Spinal cord (tissue), 10 donors: Measurements from ENCODE around the gene REPS2. TPM values are rescaled to one million over a fixed set of nuclear protein-coding genes. Genes with fewer than 3 reads are reported as not detected.

ENCODE experiments used
- DNase-seq, 6 donors: peaks; one replicate each; pipeline versions ENCODE4 v3.0.0 to v3.0.0-alpha.2; 2013 to 2015; ENCODE audit warnings: low spot score in 6 of 6, low read depth in 4 of 6
- H3K27ac ChIP-seq: one replicate; pipeline ENCODE4 v1.5.1; 2013; ENCODE audit warnings: low read depth, low read length, control low read depth
- H3K27me3 ChIP-seq: one replicate; pipeline ENCODE4 v1.6.1; 2013; ENCODE audit warnings: low read length; ENCODE audit not compliant: control insufficient read depth, insufficient read depth
- H3K36me3 ChIP-seq: one replicate; pipeline ENCODE4 v1.6.1; 2013; ENCODE audit warnings: low read length; ENCODE audit not compliant: control insufficient read depth, insufficient read depth
- H3K4me1 ChIP-seq: one replicate; pipeline ENCODE4 v1.6.1; 2013; ENCODE audit warnings: low read length; ENCODE audit not compliant: control insufficient read depth, insufficient read depth
- H3K4me3 ChIP-seq: one replicate; pipeline ENCODE4 v1.5.1; 2013; ENCODE audit warnings: low read depth, low read length, control low read depth
- H3K9me3 ChIP-seq: one replicate; pipeline ENCODE4 v1.6.1; 2013; ENCODE audit warnings: low read length; ENCODE audit not compliant: control insufficient read depth, insufficient read depth
- WGBS: methylation state at CpG from one replicate; pipeline ENCODE4 v1.1.5; 2013; ENCODE audit warnings: missing lambda C conversion rate; ENCODE audit not compliant: insufficient coverage; 5-methylcytosine and 5-hydroxymethylcytosine counted together
- polyA plus RNA-seq, 2 donors: library from polyadenylated mRNA; unstranded; fragments of 120-200 nt; gene quantifications; one replicate each; pipeline ENCODE4 v1.2.1, GENCODE V29; 2013; ENCODE audit not compliant: insufficient read length in 2 of 2
- total RNA-seq, 2 donors: library from RNA; depleted of rRNA in 1 of 2; stranded (reverse); fragments of 120-200 nt in 1 of 2; fragments of >200 nt in 1 of 2; gene quantifications; one replicate each; pipeline versions ENCODE4 v1.2.3 to v1.2.4, GENCODE V29; 2013 to 2014
- donor health status: healthy.

The REPS2 gene
- total and polyA plus RNA-seq, 4 donors, result 13.4 to 61.1 (median 26.1) TPM

- H3K27me3 ChIP-seq, result peaks cover 16% of the 10 kb centered on the region
- no peak overlapping the region for H3K27ac ChIP-seq
- no peak for DNase-seq
- no peaks in the 10 kb centered on the region for H3K9me3 ChIP-seq
- H3K4me1 ChIP-seq, result no peaks in the 10 kb centered on the region
- H3K36me3 ChIP-seq, result no peaks in the 10 kb centered on the region
- WGBS, result no CpG with 5 or more reads among the region's 3 CpGs
- H3K4me3 ChIP-seq, result no peak overlapping the region
Observed at GRCh38 chrX:16923157-16923556, 23.3 kb upstream of the REPS2 start.

DNA sequence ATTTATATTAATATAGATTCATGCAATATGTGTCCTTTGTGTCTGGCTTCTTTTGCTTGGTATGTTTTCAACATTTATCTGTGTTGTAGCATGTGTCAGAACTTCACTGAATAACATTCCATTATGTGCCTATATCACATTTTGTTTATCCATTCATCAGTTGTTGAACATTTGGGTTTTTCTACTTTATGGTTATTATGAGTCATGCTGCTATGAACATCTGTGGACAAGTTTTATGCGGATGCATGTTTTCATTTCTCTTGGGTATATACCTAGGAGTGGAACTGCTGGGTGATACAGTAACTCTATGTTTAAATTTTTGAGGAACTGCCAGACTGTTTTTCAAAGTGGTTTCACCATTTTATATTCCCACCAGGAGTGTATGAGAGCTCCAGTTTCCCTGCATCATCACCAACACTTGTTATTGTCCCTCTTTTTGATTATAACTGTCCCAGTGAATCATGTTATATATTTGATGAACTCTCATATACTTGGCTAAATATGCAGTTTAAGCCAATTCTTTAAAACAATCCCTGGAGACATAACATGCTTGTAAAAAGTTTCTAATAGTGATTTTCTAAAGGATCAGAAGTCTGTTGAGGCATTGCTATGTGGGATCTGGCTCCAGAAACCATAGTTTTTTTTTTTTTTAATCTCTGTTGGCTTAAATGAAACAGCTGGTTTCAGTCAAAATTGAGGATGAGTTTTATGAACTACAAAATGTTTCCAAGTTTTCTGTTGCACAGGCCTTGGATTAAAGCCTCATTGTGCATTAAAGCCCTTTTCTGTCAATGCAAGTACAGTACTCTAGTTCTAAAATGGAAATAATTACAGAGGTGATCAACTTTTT is 21.6 kb upstream of the REPS2 start:
- WGBS, result no CpG with 5 or more reads among the region's 1 CpG
- DNase-seq, result no peak

DNA sequence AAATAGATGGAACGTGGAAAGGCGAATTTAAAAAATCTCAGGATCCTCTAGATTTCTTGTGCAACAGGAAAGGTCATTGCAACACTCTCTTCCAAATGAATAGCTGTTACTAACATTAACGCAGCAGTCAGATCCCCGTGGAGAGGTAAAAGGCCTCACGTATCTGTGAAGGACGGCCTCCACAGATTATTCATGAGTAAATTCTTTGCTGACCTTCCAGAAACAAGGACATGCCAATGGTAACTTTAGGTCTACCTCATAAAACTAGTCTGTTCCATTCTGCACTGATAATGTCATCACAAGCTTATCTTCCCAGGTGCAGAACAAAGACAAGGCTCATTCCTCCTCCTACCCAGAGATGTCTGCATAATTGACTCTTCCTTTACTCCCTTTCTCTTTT is 16.1 kb upstream of the REPS2 start:
- no peak overlapping the region for H3K4me3 ChIP-seq
- peaks cover 12% of the 10 kb centered on the region for H3K27me3 ChIP-seq
- no peaks in the 10 kb centered on the region for H3K9me3 ChIP-seq
- 50% methylated on average over 4 of the region's 6 CpGs for WGBS
- no peaks in the 10 kb centered on the region for H3K36me3 ChIP-seq
- H3K27ac ChIP-seq, result no peak overlapping the region
- H3K4me1 ChIP-seq, result no peaks in the 10 kb centered on the region
- peak in 1 of 6 donors; percentile 9 for DNase-seq

More for the DNA sequence above, 21.6 kb upstream of the REPS2 start:
- Histone ChIP-seq H3K4me1 (no peaks in the 10 kb centered on the region), H3K36me3 (no peaks in the 10 kb centered on the region), H3K9me3 (no peaks in the 10 kb centered on the region), H3K27me3 (peaks cover 5% of the 10 kb centered on the region), H3K4me3 (no peak overlapping the region), H3K27ac (no peak overlapping the region)

DNA sequence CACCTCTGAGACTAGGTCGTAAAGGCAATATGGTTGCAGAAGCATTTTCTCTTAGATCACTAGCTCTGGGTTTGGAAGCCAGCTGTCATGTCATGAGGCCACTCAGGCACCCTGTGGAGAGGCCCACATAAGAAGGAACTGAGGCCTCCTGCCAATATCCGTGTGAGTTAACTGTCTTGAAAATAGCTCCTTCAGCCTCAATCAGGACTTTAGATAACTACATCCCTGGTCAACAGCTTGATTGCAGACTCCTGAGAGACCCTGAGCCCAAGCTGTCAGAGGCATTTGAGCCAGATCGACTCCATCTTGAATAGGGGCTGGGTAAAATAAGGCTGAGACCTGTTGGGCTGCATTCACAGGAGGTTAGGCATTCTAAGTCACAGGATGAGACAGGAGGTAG is 15.1 kb upstream of the REPS2 start:
- peak in 1 of 6 donors; percentile 37 for DNase-seq
- WGBS, result 38% methylated on average over 3 of the region's 3 CpGs
- Histone ChIP-seq H3K4me3 (no peak overlapping the region), H3K27ac (no peak overlapping the region), H3K4me1 (no peaks in the 10 kb centered on the region), H3K27me3 (peaks cover 13% of the 10 kb centered on the region), H3K9me3 (no peaks in the 10 kb centered on the region), H3K36me3 (no peaks in the 10 kb centered on the region)

- no peaks in the 10 kb centered on the region for H3K9me3 ChIP-seq
- no peak for DNase-seq
- no CpG with 5 or more reads among the region's 3 CpGs for WGBS
- no peaks in the 10 kb centered on the region for H3K36me3 ChIP-seq
- H3K4me1 ChIP-seq, result no peaks in the 10 kb centered on the region
- H3K4me3 ChIP-seq, result no peak overlapping the region
- peaks cover 13% of the 10 kb centered on the region for H3K27me3 ChIP-seq
- H3K27ac ChIP-seq, result no peak overlapping the region
Observed at GRCh38 chrX:16931855-16932575, 14.4 kb upstream of the REPS2 start.

DNA sequence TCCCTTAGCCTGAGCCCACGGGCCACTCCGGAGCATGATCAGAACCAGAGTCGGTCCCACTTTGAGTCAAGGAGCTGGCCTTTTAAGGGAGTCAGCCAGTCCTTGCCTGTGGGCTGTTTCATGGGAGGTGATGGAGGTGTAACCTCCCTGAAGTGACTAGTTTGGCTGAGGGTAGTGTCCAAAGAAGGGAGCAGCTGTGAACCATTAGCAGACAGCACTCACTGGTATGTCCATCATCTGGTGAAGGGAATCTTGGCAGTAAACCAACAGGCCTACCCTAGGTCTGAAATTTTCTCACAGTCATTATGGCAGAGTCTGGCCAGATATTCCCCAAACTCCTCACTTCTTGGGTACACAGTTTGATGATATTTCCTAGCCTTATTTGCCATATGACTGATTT is 12.3 kb upstream of the REPS2 start:
- no peak overlapping the region for H3K27ac ChIP-seq
- WGBS, result 75% methylated on average over 3 of the region's 3 CpGs
- no peaks in the 10 kb centered on the region for H3K9me3 ChIP-seq
- H3K27me3 ChIP-seq, result peaks cover 11% of the 10 kb centered on the region
- H3K4me3 ChIP-seq, result no peak overlapping the region
- DNase-seq, result no peak
- no peaks in the 10 kb centered on the region for H3K36me3 ChIP-seq
- no peaks in the 10 kb centered on the region for H3K4me1 ChIP-seq

GRCh38 chrX:16946971-16947562 is 609 bp downstream of the REPS2 start:
- Histone ChIP-seq H3K27ac (no peak overlapping the region), H3K4me1 (peaks cover 8% of the 10 kb centered on the region)
- peak in 2 of 6 donors; percentile 11 to 15 for DNase-seq

GRCh38 chrX:16950423-16950822 is 4.0 kb downstream of the REPS2 start:
- no CpG with 5 or more reads among the region's 4 CpGs for WGBS
- no peaks in the 10 kb centered on the region for H3K36me3 ChIP-seq
- no peak overlapping the region for H3K4me3 ChIP-seq
- DNase-seq, result no peak
- H3K4me1 ChIP-seq, result peaks cover 8% of the 10 kb centered on the region
- no peaks in the 10 kb centered on the region for H3K9me3 ChIP-seq
- no peak overlapping the region for H3K27ac ChIP-seq
- H3K27me3 ChIP-seq, result peaks cover 20% of the 10 kb centered on the region

More at GRCh38 chrX:16946971-16947562, 609 bp downstream of the REPS2 start:
- Histone ChIP-seq H3K36me3 (no peaks in the 10 kb centered on the region), H3K27me3 (peaks cover 22% of the 10 kb centered on the region), H3K4me3 (peak overlapping the region; percentile 59), H3K9me3 (peaks cover under 1% of the 10 kb centered on the region)
- 19% methylated on average over 38 of the region's 43 CpGs for WGBS

DNA sequence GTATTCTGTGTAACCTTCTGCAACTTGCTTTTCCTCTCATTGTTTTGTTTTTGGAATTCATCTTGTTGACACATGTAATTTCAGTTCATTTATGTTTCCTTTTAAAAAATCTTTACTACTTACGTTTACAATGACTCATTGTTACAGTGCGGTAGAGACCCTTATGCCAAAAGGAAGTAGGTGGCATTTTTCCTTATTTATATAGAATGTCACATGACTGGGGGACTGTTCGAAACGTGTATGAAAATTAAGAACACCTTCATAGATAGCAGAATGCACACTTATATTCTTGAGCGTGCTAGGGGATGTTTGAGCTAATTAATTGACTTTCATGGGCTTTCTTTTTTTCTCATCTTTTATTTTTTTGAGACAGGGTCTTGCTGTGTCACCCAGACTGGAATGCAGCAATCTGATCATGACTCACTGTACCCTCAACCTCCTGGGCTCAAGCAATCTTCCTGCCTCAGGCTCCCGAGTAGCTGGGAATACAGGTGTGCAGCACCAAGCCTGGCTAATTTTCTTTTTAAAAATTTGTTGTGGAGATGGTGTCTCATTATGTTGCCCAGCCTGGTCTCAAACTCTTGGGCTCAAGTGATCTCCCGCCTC is 7.3 kb downstream of the REPS2 start:
- Histone ChIP-seq H3K9me3 (no peaks in the 10 kb centered on the region), H3K27me3 (peaks cover 14% of the 10 kb centered on the region), H3K27ac (no peak overlapping the region)

More for the DNA sequence above, 7.3 kb downstream of the REPS2 start:
- no CpG with 5 or more reads among the region's 7 CpGs for WGBS
- Histone ChIP-seq H3K36me3 (no peaks in the 10 kb centered on the region), H3K4me1 (peaks cover 6% of the 10 kb centered on the region), H3K4me3 (no peak overlapping the region)
- DNase-seq, result no peak
